NCI-H1092 (cell line): ENCODE measurements around the gene OR52I2.

Source experiments
- DNase-seq: peaks from one replicate; lab custom pipeline; 2025; lab: John Stamatoyannopoulos, UW

The OR52I2 gene

GRCh38 chr11:4607781-4608666 lies 26.5 kb downstream of the OR52I2 start, which contains the start of gene TRIM68:
Gene TRIM68, minus strand, starts transcription at chr11:4608231. Its CDS starts 2,727 bp downstream, at chr11:4605504.
- peak; percentile 78 for DNase-seq

DNA sequence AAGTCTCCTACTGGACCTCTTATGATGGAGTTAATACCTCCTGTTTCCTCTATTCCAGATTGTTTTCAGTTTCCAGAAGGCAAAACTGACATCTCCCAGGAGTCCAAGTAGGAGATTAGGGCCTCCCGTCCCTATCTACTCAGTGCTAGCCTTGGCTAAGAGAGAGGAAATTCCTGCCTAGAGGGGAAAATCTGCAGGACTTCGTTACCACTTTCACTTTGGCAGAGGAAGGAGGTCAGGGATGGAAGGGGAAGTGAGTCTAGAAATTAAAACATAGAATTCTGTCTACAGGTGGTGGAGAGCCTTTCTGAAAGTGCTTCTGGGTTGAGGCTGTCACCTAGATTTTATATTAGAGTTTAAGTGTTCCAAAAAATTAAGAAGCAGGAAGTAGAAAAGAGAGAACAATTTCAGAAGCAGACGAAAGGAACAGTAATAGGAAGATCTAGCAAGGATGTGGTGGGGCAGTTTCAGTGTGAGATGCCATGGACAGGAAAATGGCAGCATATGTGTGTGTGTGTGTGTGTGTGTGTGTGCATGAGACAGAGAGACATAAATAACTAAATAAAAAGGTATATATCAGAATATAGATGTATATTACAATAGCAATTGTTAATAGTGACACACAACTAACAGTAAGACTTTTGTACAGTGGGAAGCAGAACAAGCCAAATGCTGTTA lies 28.9 kb downstream of the OR52I2 start:
- no peak for DNase-seq

DNA sequence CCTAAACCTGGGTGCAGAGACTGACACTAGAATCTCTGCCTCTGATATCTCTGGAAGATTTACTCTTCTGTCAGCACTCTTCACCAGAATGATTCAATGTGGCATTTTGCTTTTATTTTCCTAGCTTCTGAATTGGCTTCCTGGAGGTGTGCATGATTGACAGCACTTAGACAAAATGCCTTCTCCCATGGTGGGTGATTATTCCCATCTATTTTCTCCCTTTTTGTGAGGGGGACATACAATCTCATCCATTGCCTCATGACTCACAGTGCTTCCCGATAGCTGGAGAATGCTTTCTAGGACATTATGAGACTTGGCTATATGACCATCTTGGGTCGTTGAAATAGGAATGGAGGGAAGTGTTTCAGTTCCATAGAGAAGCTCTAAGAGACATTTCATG lies 30.4 kb downstream of the OR52I2 start:
- DNase-seq = no peak

DNA sequence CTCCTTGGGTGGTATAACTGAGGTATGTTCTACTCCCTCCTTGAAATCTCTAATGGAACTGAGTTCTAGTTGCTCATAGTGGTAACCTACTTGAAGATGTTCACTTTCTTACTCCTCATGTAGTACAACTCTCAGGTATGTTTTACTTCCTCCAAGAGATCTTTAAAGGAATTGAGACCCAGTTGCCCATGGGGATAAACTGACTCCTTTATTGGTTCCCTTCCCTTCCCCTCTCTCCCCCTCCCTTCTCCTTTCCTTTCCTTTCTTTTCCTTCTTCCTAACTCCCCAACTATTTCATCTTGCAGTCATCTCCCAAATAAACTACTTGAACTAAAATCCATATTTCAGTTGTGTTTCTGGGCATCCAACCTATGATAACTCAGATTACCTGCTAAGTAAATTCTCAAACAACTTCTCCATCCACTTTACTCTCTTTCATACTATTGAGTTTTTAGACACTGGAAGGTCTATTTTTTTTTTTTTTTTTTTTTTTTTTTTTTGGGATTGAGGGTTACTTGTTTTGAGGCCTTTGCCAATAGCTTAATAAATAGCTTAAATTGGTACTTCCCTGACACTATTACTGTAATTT lies 34.4 kb downstream of the OR52I2 start:
- DNase-seq = no peak

DNA sequence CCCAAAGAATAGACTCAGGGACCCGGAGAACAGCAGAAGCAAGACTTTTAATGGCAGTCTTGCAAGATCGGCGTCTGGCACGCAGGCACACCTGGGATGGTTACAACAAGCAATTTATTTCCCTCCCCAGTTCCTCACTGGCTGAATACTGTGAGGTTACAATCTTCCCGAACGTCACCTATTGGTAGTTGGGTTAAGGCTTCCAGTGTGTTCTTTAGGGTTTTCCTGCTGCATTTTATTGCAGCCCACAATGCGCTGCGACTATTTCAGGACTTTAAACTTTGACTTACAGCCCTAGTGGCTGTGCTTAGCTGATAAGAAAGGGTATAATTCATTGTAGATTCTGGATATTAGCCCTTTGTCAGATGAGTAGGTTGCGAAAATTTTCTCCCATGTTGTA lies 38.0 kb downstream of the OR52I2 start:
- no peak for DNase-seq

DNA sequence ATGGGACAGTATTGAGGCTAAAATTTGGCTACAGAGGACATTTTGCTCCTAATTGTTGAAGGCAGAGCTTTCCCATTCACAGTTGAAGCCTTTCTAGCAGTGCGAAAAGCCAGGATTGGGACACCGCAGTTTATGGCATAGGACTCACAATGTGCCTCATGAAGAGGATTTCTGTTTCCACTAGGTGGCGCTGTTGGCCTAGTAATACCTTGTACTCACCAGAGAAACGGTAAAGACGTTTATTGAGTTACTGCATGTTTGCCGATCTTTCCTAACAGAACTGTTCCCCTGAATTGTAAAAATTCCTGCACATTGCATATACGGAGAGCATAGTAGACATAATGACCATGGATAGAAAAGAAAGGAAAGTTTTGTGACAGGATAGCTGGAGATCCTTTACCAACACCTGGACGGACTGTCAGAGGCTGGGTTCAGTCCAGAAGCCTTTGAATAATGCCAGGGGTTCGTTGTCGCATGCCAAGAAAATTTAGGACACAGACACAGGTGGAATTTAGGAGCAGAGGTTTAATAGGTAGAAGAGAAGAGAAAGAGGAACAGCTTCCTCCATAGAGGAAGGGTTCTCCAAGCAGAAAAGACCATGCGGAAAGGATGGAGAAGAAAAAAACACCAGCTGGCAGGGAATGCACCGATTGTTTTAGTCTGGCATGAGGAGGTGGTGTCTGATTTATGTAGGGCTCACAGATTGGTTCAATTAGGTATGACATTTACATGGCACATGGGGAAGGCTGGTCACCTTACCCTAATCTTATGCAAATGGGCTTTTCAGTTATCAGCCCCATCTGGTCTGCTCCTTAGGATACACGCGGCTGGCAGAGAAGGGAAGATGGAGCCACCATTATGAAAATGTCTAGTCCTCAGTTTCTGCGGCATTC lies 44.9 kb downstream of the OR52I2 start:
- peak; percentile 81 for DNase-seq

DNA sequence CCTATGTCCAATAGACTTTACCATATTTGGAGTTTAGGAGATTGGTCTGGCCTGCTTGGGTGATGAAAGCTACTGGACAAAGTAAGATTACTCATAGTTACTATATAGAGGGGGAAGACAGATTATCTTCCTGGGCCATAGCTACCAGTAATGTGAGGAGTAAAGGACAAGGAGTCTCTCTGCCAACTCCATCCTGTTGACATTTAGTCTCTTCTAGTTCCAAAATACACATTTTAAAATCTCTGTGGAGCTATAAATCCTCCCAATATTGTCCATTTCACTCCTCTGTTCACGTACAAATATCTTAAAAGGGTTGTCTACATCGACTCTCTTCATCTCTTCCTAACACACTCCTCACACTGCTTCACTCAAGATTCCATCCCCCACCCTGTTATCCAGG lies 54.6 kb downstream of the OR52I2 start:
- no peak for DNase-seq

DNA sequence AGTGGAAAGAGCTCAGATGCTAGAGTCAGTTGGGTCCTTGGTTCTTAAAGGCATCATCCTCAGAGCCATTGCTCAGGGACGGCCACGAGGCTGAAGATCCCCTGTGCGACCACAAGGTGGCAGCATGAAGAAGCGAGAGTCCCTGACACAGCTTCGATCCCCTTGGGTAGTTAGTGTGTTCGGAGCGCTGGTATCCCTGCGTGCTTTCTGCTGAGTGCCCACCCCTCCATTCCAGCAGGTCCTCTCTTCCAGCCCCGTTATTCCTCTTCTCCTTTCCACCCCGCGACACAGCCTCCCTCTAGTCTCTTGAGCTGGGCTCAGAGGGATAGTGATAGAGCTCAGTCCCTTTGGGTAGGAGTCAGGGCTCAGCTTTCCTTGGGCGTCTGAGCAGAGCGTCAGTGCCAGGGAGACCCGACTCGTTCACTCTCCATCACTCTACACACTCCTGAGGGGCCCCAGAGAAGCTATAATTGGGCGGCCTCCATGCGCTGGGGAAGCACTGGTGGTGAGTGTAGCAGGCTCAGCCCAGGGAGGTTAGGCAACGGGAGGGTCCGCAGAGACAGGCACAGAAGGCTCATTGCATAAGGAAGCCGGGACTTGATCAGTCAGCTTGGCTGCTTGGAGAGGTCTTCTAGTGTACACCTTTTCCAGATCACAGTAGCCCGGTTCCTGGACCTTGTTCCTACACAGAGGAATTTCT lies 55.6 kb downstream of the OR52I2 start, which contains the start of gene OR51D1:
OR51D1 (plus strand) TSS at position 516 of the 700 bp plus-strand sequence. CDS start 2,314 bp downstream, outside the sequence.
- DNase-seq = peak; percentile 85

DNA sequence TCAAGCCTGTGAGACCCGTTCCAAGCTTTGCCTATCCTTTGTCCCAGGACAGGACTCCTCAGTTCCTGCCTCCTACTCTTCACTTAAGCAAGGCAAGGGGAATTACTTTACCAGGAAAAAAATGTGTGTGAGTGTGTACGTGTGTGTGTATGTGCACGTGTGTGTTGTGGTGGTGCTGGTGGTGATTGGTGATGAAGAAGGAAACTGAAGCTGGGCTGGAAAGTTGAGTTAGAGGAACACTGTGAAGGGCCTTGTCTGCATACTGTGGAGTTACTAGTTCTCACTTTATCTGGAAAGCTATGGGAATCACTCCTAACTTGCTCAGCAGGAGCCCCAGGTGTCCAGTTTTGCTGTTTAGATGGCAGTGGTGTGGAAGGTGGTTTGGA lies 56.1 kb downstream of the OR52I2 start:
- DNase-seq = no peak

DNA sequence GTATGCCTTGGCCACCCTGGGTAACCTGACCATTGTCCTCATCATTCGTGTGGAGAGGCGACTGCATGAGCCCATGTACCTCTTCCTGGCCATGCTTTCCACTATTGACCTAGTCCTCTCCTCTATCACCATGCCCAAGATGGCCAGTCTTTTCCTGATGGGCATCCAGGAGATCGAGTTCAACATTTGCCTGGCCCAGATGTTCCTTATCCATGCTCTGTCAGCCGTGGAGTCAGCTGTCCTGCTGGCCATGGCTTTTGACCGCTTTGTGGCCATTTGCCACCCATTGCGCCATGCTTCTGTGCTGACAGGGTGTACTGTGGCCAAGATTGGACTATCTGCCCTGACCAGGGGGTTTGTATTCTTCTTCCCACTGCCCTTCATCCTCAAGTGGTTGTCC lies 58.4 kb downstream of the OR52I2 start:
- DNase-seq = no peak

- no peak for DNase-seq
These were observed 60.0 kb downstream of the OR52I2 start for GRCh38 chr11:4641501-4641900.

GRCh38 chr11:4642043-4642442 lies 60.5 kb downstream of the OR52I2 start:
- DNase-seq = no peak
